Measurements from ENCODE around the gene COX17.
A peak's percentile ranks its signal among the peaks of the same experiment; 100 is the strongest.

COX17 gene

GRCh38 chr3:119643528-119643927 is 33.7 kb downstream of the COX17 start:
- TF ChIP-seq ZNF274 (IDR thresholded peaks at IDR 0.05; ENCODE audit: low read depth, low read length): no peak

GRCh38 chr3:119642746-119643473 is 34.3 kb downstream of the COX17 start:
- H3K4me3 ChIP-seq (ENCODE audit: low read length): no peak overlapping the region
- no peak for TF ChIP-seq ZNF274 (IDR thresholded peaks at IDR 0.05; ENCODE audit: low read depth, low read length)

More at GRCh38 chr3:119643528-119643927, 33.7 kb downstream of the COX17 start:
- no peak overlapping the region for H3K4me3 ChIP-seq (ENCODE audit: low read length)

GRCh38 chr3:119641416-119641815 is 35.8 kb downstream of the COX17 start:
- TF ChIP-seq ZNF274 (IDR thresholded peaks at IDR 0.05; ENCODE audit: low read depth, low read length): no peak
- no peak overlapping the region for H3K4me3 ChIP-seq (ENCODE audit: low read length)

DNA sequence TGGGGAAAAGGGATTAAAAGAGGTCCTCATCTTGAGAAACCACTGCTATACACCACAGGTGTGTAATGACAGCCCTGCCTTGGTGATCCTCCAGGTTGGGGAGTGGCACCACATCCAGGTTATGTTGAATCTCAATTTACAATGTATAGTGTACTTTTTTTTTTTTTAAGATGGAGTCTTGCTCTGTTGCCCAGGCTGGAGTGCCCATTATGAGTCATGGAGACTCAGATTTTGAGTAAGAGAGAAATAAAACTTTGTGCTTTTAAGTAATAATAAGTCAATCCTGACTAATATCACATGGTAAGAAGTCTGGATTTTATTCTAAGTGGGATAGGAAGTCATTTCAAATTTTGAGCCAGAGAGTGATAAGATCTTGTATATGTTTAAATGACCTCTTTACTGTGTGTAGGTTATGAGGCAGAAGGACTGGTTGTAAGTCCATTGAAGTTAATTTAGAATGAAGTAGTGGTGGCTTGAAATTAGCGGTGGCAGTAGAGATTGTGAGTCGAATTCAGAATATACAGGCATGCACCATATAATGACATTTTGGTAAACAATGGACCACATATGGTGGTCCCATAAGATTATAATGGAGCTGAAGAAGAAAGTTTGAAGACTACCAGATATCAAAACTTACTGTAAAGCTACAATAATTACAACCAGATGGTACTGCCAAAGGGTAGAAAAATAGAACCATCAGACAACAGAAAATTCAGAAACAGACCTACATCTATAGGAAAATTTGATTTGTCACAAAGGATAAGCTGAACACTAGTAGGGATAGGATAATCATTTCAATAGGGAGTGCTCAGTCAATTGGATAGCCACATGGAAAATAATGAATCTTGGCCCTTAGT is 37.5 kb downstream of the COX17 start:
- TF ChIP-seq ZNF274 (IDR thresholded peaks at IDR 0.05; ENCODE audit: low read depth, low read length): no peak
- H3K4me3 ChIP-seq (ENCODE audit: low read length): no peak overlapping the region

DNA sequence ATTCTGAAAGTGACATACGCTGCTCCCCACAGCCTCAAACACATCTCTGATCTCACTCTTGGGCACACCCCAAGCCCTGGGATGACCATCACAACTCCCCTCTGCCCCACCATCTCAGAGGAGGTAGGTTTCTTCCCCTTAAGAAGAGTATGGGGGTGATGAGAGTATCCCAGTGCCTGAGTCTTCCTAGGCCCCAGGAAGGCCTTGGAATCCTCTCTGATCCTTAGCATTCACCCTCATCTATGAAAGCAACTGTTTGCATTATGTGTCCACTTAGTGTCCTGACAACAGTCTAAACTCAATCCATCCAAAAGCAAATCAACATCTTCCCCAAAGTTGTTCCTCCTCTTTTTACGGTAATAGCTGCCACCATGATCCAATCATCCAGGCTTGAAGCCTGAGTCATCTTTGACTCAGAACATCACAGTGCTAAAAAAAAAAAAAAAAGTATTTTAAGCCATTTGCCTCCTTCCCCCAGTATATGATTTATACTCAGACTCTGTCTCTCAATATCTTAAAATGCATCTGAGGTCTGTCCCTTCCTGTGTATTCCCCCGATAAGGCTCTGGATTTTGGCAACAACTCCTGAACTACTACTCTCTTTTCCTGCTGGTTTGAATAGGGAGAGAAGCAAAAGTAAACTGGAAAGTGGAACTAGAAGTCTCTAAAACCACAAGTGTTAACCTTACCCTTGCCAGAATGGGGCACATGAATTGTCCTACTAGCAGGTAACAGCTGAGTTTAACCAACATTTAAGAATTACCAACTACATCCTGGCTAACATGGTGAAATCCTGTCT is 39.3 kb downstream of the COX17 start:
- H3K4me3 ChIP-seq (ENCODE audit: low read length): peak overlapping the region; percentile 2; the same call in 1 of the 2 replicates
- TF ChIP-seq ZNF274 (IDR thresholded peaks at IDR 0.05; ENCODE audit: low read depth, low read length): no peak

DNA sequence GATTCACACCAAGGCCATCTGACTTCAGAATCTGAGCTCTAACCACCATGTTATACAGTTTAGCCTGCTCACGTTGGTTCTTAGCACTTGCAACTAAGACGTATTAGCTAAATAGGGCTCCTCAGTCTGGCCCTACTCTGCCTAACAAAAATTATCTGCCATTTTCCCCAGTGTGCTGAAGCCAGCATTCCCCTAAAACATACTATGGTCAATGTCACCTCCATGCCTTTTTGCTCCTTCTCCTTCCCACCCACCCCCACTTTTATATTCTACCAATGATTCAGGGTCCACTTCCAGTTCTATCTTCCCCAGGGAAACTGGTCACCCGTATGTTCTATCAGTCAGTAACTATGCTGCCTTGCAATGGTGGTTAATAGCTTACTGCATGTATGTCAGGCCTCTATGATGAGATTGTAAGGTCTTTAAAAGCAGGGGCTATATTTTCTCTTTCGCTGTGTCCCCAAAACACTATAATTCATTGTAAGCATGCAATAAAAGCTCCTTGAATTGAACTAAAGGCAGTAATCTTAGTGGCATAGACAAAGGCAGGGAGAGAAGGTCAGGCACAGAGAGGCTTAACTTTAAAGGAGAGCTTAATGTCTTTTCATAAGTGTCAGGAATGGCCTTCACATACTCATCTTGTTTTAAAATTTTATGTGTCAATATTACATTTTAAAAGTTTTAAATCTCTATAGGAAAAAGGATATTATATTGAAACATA is 40.2 kb downstream of the COX17 start:
- no peak for TF ChIP-seq ZNF274 (IDR thresholded peaks at IDR 0.05; ENCODE audit: low read depth, low read length)
- H3K4me3 ChIP-seq (ENCODE audit: low read length): no peak overlapping the region

- no peak overlapping the region for H3K4me3 ChIP-seq (ENCODE audit: low read length)
Measured at GRCh38 chr3:119636249-119636648, 41.0 kb downstream of the COX17 start.

DNA sequence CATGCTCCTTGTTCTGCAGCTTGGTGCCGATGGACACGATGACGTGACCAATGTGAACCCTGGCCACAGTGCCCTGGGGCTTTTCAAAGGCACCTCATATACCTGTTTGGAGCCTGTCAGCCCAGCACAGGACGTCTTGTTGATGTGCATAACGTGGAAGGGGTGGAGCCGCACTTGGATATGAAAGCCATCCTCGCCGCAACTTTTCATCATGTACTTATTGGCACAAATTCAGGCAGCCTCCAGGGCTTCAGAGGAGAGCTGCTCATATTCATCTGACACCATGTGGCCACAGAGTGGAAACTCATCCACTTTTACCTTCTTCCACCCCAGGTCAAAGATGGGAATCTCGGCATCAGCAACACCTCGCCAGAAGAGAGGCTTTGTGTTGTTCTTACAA is 41.5 kb downstream of the COX17 start:
- no peak for TF ChIP-seq ZNF274 (IDR thresholded peaks at IDR 0.05; ENCODE audit: low read depth, low read length)
- no peak overlapping the region for H3K4me3 ChIP-seq (ENCODE audit: low read length)

More at GRCh38 chr3:119636249-119636648, 41.0 kb downstream of the COX17 start:
- TF ChIP-seq ZNF274 (IDR thresholded peaks at IDR 0.05; ENCODE audit: low read depth, low read length): no peak

- no peak for TF ChIP-seq ZNF274 (IDR thresholded peaks at IDR 0.05; ENCODE audit: low read depth, low read length)
- H3K4me3 ChIP-seq (ENCODE audit: low read length): no peak overlapping the region
Measured at GRCh38 chr3:119632829-119633228, 44.4 kb downstream of the COX17 start.

GRCh38 chr3:119632216-119632615 is 45.0 kb downstream of the COX17 start:
- no peak for TF ChIP-seq ZNF274 (IDR thresholded peaks at IDR 0.05; ENCODE audit: low read depth, low read length)

GRCh38 chr3:119631516-119631915 is 45.7 kb downstream of the COX17 start:
- no peak for TF ChIP-seq ZNF274 (IDR thresholded peaks at IDR 0.05; ENCODE audit: low read depth, low read length)
- no peak overlapping the region for H3K4me3 ChIP-seq (ENCODE audit: low read length)

More at GRCh38 chr3:119632216-119632615, 45.0 kb downstream of the COX17 start:
- H3K4me3 ChIP-seq (ENCODE audit: low read length): no peak overlapping the region

DNA sequence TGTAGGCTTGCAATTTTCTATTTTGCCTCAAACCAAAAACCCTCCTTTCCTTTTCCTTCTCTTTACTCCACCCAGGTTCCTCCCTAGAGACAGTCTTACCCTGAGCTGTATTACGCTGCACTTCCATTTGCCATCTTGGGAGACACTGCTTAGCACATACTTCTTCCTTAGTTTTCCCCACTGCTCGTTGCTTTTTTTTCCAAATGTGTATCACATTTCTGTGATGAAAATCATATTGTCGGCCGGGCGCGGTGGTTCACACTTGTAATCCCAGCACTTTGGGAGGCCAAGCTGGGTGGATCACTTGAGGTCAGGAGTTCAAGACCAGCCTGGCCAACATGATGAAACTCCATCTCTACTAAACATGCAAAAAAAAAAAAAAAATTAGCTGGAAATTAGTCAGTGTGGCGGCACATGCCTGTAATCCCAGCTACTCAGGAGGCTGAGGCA is 46.3 kb downstream of the COX17 start:
- no peak overlapping the region for H3K4me3 ChIP-seq (ENCODE audit: low read length)
- no peak for TF ChIP-seq ZNF274 (IDR thresholded peaks at IDR 0.05; ENCODE audit: low read depth, low read length)

GRCh38 chr3:119630128-119630879 is 46.9 kb downstream of the COX17 start:
- no peak overlapping the region for H3K4me3 ChIP-seq (ENCODE audit: low read length)
- TF ChIP-seq ZNF274 (IDR thresholded peaks at IDR 0.05; ENCODE audit: low read depth, low read length): no peak
